NCI-H1694 (cell line): ENCODE measurements around the gene AGRN.
"Not testable (repeated sequence)": the region's sequence is repeated elsewhere in the genome, so short reads cannot be mapped to it uniquely, and the experiment has no call there.

ENCODE experiments used
- DNase-seq: peaks from one replicate; lab custom pipeline; 2025; lab: John Stamatoyannopoulos, UW

Gene AGRN

DNA sequence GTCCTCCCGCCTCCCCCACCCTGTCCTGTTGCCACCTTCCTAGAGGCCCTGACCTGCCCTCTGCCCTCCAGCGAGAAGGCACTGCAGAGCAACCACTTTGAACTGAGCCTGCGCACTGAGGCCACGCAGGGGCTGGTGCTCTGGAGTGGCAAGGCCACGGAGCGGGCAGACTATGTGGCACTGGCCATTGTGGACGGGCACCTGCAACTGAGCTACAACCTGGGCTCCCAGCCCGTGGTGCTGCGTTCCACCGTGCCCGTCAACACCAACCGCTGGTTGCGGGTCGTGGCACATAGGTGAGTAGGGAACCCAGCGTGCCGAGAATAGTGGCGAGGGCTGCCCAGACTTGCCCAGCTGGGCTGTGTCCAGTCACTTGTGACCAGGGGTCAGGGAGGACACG is 33.8 kb downstream of the AGRN start:
- no peak for DNase-seq

- DNase-seq, result no peak
Observed at GRCh38 chr1:1054099-1054700, 34.3 kb downstream of the AGRN start.

DNA sequence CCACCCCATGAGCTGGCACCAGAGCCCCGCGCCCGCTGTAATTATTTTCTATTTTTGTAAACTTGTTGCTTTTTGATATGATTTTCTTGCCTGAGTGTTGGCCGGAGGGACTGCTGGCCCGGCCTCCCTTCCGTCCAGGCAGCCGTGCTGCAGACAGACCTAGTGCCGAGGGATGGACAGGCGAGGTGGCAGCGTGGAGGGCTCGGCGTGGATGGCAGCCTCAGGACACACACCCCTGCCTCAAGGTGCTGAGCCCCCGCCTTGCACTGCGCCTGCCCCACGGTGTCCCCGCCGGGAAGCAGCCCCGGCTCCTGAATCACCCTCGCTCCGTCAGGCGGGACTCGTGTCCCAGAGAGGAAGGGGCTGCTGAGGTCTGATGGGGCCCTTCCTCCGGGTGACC is 35.1 kb downstream of the AGRN start:
- no peak for DNase-seq

DNA sequence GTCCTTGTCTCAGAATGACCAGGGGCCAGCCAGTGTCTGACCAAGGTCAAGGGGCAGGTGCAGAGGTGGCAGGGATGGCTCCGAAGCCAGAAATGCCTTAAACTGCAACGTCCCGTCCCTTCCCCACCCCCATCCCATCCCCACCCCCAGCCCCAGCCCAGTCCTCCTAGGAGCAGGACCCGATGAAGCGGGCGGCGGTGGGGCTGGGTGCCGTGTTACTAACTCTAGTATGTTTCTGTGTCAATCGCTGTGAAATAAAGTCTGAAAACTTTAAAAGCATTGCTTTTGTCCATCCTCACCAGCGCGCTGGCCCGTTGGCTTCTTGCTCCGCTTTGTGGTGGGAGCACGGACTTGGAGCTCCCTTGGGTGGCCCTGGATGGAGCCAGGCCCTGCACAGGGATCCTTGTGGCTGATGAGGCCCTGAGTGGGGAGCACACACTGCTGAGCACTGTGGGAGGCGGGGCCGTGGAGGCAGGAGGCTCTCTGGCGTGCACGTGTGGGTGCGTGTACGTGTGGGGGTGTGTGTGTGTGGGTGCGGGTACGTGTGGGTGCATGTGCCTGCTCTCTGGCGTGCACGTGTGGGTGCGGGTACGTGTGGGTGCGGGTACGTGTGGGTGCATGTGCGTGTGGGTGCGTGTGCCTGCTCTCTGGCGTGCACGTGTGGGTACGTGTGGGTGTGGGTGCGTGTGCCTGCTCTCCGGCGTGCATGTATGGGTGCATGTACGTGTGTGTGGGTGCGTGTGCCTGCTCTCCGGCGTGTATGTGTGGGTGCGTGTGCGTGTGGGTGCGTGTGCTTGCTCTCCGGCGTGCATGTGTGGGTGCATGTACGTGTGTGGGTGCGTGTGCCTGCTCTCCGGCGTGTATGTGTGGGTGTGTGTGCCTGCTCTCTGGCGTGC is 36.2 kb downstream of the AGRN start:
- DNase-seq, result no peak

DNA sequence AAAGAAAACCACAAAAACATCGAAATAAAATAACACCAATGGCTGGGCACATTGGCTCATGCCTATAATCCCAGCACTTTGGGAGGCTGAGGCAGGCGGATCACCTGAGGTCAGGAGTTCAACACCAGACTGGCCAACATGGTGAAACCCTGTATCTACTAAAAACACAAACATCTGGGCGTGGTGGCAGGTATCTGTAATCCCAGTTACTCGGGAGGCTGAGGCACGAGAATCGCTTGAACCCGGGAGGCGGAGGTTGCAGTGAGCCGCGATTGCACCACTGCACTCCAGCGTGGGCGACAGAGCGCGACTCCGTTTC is 37.8 kb downstream of the AGRN start:
- DNase-seq, result not testable (repeated sequence)

- no peak for DNase-seq
Observed at GRCh38 chr1:1058088-1058905, 38.4 kb downstream of the AGRN start.

GRCh38 chr1:1058921-1059493 is 39.1 kb downstream of the AGRN start:
- no peak for DNase-seq

DNA sequence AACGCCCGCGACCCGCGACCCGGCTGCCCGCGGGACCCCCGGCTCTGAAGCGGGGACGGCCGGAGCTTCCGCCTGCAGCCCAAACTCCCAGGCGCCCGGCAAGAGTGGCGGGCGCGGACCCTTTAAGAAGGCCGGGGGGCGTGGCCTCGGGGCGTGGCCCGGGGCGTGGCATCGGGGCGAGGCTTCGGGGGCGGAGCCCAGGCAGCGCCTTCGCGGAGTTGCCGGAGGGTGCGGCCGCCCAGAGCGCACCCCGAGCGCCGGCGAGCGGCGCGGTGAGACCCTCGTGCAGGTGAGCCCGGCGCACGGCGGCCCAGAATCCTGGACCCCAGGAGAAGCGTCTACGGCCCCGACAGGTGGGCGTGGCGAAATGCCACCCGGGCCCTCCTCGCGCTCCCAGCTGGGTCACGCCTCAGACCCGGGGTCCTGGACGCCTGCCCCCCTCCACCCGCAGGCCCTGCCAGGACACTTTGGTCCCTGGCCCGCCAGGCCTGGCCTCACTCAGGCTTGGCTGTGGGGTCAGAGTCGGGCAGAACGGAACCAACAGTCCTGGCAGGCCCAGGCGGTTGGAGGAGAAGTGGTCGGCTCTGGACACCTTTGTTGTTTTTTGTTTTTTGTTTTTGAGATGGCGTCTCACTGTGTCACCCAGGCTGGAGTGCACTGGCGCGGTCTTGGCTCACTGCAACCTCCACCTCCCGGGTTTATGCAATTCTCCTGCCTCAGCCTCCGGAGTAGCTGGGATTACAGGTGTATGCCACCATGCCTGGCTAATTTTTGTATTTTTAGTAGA is 39.8 kb downstream of the AGRN start:
- DNase-seq, result peak; percentile 29

GRCh38 chr1:1060281-1061000 is 40.5 kb downstream of the AGRN start:
- DNase-seq, result no peak

- DNase-seq, result no peak
Observed at GRCh38 chr1:1061682-1062345, 41.9 kb downstream of the AGRN start.

DNA sequence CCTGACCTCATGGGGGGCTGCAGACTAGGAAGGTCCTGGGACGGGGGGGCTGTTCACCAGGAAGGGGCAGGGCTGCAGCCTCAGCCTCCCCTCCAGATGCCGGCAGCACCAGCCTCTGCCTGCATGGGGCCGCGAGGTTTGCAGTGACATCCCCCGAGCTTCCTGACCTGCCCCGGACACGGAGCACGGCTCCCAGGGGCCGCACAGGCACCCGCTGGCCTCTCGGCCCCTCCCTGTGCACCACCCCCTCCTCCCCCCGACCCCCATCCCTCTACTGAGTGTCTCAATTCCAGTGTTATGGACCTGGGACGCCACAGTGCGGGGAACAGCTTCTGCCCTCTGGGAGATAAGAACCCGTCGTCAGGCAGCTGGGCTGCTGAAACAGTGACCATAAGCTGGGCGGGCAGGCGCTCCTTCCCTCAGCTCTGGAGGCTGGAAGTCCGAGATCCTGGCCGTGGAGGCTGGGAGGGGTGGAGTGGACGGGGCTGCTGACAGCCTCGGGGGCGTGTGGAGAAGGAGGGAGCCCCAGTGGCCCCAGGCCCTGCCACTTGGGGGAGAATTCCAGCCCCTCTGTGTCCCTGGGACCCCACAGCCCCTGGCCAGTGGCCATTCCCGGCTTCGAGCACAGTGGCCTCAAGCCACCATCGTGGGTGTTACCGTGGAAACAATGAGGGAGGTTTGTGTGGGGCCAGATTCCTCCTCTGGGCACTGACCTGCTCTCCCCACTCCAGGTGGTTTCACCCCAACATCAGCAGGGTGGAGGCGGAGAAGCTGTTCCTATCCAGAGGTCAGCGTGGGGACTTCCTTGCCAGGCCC is 42.6 kb downstream of the AGRN start:
- DNase-seq, result no peak

DNA sequence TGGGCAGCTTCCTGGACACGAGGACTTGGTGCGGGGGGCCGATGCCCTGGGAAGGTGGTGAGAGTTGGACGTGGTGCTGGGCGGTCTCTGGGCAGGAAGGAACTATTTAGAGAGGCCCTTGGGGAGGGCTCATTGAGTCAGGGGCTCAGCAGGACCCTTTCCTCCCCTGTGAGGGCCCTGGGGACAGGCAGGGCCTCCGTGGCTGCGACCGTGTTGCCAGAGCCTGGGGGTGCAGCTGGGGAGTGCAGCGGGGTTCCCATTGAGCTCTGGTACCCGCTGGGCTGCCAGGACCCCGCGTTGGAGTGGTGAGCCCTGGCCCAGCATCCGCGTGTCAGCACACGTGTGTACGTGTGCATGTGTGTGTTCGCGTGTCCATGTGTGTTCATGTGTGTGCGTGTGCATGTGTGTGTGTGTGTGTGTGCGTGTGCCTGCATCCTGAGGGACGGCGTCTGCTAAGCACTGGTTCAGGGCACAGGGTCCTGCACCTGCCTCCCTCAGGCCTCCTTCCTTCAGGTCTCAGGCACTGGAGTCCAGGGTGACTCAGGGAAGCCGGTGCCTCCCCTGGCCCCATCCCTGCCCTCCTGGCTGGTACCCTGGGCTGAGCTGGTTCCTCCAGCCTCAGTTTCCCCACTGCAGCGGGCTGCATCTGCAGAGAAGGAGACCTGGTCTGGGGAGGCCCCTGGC is 43.5 kb downstream of the AGRN start:
- DNase-seq, result no peak

- DNase-seq, result no peak
Observed at GRCh38 chr1:1063945-1064831, 44.3 kb downstream of the AGRN start.

- no peak for DNase-seq
Observed at GRCh38 chr1:1065265-1065939, 45.5 kb downstream of the AGRN start.

GRCh38 chr1:1065940-1066304 is 46.0 kb downstream of the AGRN start:
- not testable (repeated sequence) for DNase-seq

DNA sequence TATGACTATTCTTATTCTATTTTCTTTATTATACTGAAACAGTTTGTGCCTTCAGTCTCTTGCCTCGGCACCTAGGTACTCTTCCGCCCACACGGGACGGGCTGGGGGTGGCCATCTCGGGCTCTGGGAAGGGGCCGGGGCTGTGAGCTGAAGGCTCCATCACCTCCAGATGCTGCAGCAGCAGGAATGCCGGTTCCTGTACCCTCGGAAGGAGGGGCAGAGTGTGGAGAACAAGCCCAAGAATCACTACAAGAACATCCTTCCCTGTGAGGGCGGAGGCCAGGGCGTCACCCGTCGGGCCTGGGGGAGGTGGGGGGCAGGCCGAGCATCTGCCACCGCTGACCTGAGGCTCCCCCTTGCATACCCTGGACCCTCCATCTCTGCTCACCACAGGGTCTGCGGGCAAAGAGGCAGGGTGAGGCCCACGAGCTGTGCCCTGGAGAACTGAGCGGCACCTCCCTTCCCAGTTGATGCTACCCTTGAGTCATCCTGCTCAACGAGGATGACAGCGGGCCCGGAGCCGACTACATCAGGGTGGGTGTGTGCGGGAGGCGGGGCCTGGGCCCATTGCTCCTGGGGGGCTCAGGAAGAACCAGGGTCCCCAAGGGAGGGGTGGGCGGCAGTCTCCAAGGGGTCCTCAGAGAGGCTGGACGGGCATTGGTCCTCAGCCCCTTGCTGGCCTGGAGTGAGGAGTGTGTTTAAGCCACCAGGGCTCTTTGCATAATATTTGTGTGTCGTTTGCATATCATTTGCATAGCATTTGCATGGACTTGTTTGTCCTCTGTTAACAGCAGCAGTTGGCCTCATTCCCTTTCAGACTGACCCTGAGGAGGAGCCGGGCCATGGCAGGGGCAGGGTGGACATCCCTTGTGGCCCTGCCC is 46.7 kb downstream of the AGRN start:
- DNase-seq, result no peak
